Activated CD4-positive, alpha-beta memory T cell treated with anti-CD3 and anti-CD28 coated beads for 36 hours (primary cell): Measurements from ENCODE around the gene CFAP221. TPM values are rescaled to one million over a fixed set of nuclear protein-coding genes. Genes with fewer than 3 reads are reported as not detected.

Source experiments
- CTCF ChIA-PET: fragments of 350-600 bp; sonication (Branson Sonifier 250); formaldehyde crosslinking; loops from one replicate; lab custom pipeline; 2021; ENCODE audit warnings: antibody characterized with exemption, inconsistent platforms; lab: Charles Lee
- POLR2A ChIA-PET: fragments of 350-600 bp; sonication (Branson Sonifier 250); formaldehyde crosslinking; loops from one replicate; lab custom pipeline; 2021; ENCODE audit warnings: antibody characterized with exemption; lab: Charles Lee
- DNase-seq: peaks from one replicate; pipeline ENCODE4 v3.0.0-alpha.2; 2020
- H3K27ac Mint-ChIP-seq: one replicate; pipeline ENCODE4 v1.8.0; 2021; ENCODE audit warnings: mixed read lengths
- H3K27me3 Mint-ChIP-seq: one replicate; pipeline ENCODE4 v1.8.0; 2021; ENCODE audit warnings: mixed read lengths
- H3K36me3 Mint-ChIP-seq: one replicate; pipeline ENCODE4 v1.8.0; 2021; ENCODE audit warnings: mixed read lengths
- H3K4me1 Mint-ChIP-seq: one replicate; pipeline ENCODE4 v1.8.0; 2021; ENCODE audit warnings: low read depth, mixed read lengths
- H3K4me3 Mint-ChIP-seq: one replicate; pipeline ENCODE4 v1.8.0; 2021; ENCODE audit warnings: mild to moderate bottlenecking, mixed read lengths
- H3K9me3 Mint-ChIP-seq: one replicate; pipeline ENCODE4 v1.8.0; 2021; ENCODE audit warnings: mixed read lengths
- intact Hi-C: fragments of 100-400 bp; cut with micrococcal nuclease; formaldehyde crosslinking; loops from one replicate; pipeline ENCODE4 v1.15.1; 2023
- total RNA-seq, 2 experiments: library from RNA; stranded (reverse); gene quantifications; one replicate each; pipeline ENCODE4 v1.2.3, GENCODE V29; 2021

The CFAP221 gene
- total RNA-seq, 2 experiments from 2014 or later, result not detected

- DNase-seq, result no peak
These were observed 146.9 kb downstream of the CFAP221 start for GRCh38 chr2:119691189-119691588.

GRCh38 chr2:119691651-119692245 is 147.5 kb downstream of the CFAP221 start:
- ChIA-PET CTCF (interaction anchor here (1.5 to 2.4 kb wide), 2 partner anchors 12 to 485 kb away, joined by 4 to 7 read pairs; no protein-coding TSS in a partner anchor), POLR2A (no interaction called here)
- no peak overlapping the region for H3K4me3 Mint-ChIP-seq
- H3K36me3 Mint-ChIP-seq, result peaks cover 2% of the 10 kb centered on the region
- DNase-seq, result no peak
- H3K9me3 Mint-ChIP-seq, result no peaks in the 10 kb centered on the region
- intact Hi-C loops, result no loop called here
- no peaks in the 10 kb centered on the region for H3K27me3 Mint-ChIP-seq
- H3K27ac Mint-ChIP-seq, result no peak overlapping the region
- peaks cover 16% of the 10 kb centered on the region for H3K4me1 Mint-ChIP-seq

More at GRCh38 chr2:119691189-119691588, 146.9 kb downstream of the CFAP221 start:
- CTCF ChIA-PET, result interaction anchor here (1.5 to 2.4 kb wide), 2 partner anchors 12 to 485 kb away, joined by 4 to 7 read pairs; no protein-coding TSS in a partner anchor
- POLR2A ChIA-PET, result no interaction called here
- Mint-ChIP-seq H3K36me3 (peaks cover 2% of the 10 kb centered on the region), H3K4me1 (peaks cover 14% of the 10 kb centered on the region), H3K27ac (no peak overlapping the region), H3K9me3 (no peaks in the 10 kb centered on the region), H3K4me3 (no peak overlapping the region), H3K27me3 (no peaks in the 10 kb centered on the region)
- intact Hi-C loops, result no loop called here

GRCh38 chr2:119692310-119692709 is 148.1 kb downstream of the CFAP221 start:
- intact Hi-C loops, result no loop called here
- Mint-ChIP-seq H3K4me1 (peaks cover 22% of the 10 kb centered on the region), H3K9me3 (no peaks in the 10 kb centered on the region), H3K27ac (no peak overlapping the region), H3K36me3 (peaks cover under 1% of the 10 kb centered on the region), H3K27me3 (no peaks in the 10 kb centered on the region), H3K4me3 (no peak overlapping the region)
- CTCF ChIA-PET, result interaction anchor here (1.5 to 2.4 kb wide), 2 partner anchors 11 to 484 kb away, joined by 4 to 7 read pairs; no protein-coding TSS in a partner anchor
- no peak for DNase-seq
- POLR2A ChIA-PET, result no interaction called here

GRCh38 chr2:119692954-119693353 is 148.7 kb downstream of the CFAP221 start:
- Mint-ChIP-seq H3K4me1 (peaks cover 27% of the 10 kb centered on the region), H3K27me3 (no peaks in the 10 kb centered on the region), H3K4me3 (no peak overlapping the region), H3K9me3 (no peaks in the 10 kb centered on the region), H3K27ac (no peak overlapping the region), H3K36me3 (no peaks in the 10 kb centered on the region)
- CTCF ChIA-PET, result interaction anchor here (2.4 kb wide), 1 partner anchor 10 kb away, joined by 7 read pairs; no protein-coding TSS in a partner anchor
- intact Hi-C loops, result no loop called here
- POLR2A ChIA-PET, result no interaction called here
- DNase-seq, result no peak

- Mint-ChIP-seq H3K9me3 (no peaks in the 10 kb centered on the region), H3K4me1 (peaks cover 29% of the 10 kb centered on the region), H3K36me3 (no peaks in the 10 kb centered on the region), H3K4me3 (no peak overlapping the region), H3K27me3 (no peaks in the 10 kb centered on the region), H3K27ac (no peak overlapping the region)
- intact Hi-C loops, result no loop called here
- POLR2A ChIA-PET, result no interaction called here
- CTCF ChIA-PET, result no interaction called here
- no peak for DNase-seq
These were observed 149.3 kb downstream of the CFAP221 start for GRCh38 chr2:119693567-119693966.

GRCh38 chr2:119693967-119694366 is 149.7 kb downstream of the CFAP221 start:
- intact Hi-C loops, result no loop called here
- CTCF ChIA-PET, result no interaction called here
- POLR2A ChIA-PET, result no interaction called here

GRCh38 chr2:119694470-119694844 is 150.2 kb downstream of the CFAP221 start:
- no peaks in the 10 kb centered on the region for H3K27me3 Mint-ChIP-seq
- ChIA-PET POLR2A (no interaction called here), CTCF (interaction anchor here (0.9 to 1.2 kb wide), 2 partner anchors 33 to 132 kb away, joined by 3 read pairs; no protein-coding TSS in a partner anchor)
- H3K27ac Mint-ChIP-seq, result no peak overlapping the region
- intact Hi-C loops, result no loop called here
- no peaks in the 10 kb centered on the region for H3K9me3 Mint-ChIP-seq
- no peaks in the 10 kb centered on the region for H3K36me3 Mint-ChIP-seq
- peaks cover 29% of the 10 kb centered on the region for H3K4me1 Mint-ChIP-seq
- no peak overlapping the region for H3K4me3 Mint-ChIP-seq
- no peak for DNase-seq

More at GRCh38 chr2:119693967-119694366, 149.7 kb downstream of the CFAP221 start:
- no peaks in the 10 kb centered on the region for H3K9me3 Mint-ChIP-seq
- no peaks in the 10 kb centered on the region for H3K36me3 Mint-ChIP-seq
- H3K27me3 Mint-ChIP-seq, result no peaks in the 10 kb centered on the region
- H3K27ac Mint-ChIP-seq, result no peak overlapping the region
- H3K4me1 Mint-ChIP-seq, result peaks cover 29% of the 10 kb centered on the region
- DNase-seq, result no peak
- H3K4me3 Mint-ChIP-seq, result no peak overlapping the region

GRCh38 chr2:119694845-119695521 is 150.7 kb downstream of the CFAP221 start:
- POLR2A ChIA-PET, result no interaction called here
- Mint-ChIP-seq H3K9me3 (no peaks in the 10 kb centered on the region), H3K4me3 (no peak overlapping the region), H3K4me1 (peaks cover 29% of the 10 kb centered on the region), H3K36me3 (no peaks in the 10 kb centered on the region), H3K27me3 (no peaks in the 10 kb centered on the region), H3K27ac (no peak overlapping the region)
- CTCF ChIA-PET, result interaction anchor here (0.9 to 1.2 kb wide), 2 partner anchors 34 to 131 kb away, joined by 3 read pairs; no protein-coding TSS in a partner anchor
- intact Hi-C loops, result no loop called here
- DNase-seq, result no peak

- H3K4me3 Mint-ChIP-seq, result no peak overlapping the region
- H3K9me3 Mint-ChIP-seq, result no peaks in the 10 kb centered on the region
- no peaks in the 10 kb centered on the region for H3K27me3 Mint-ChIP-seq
- intact Hi-C loops, result no loop called here
- H3K27ac Mint-ChIP-seq, result no peak overlapping the region
- ChIA-PET CTCF (no interaction called here), POLR2A (no interaction called here)
- no peaks in the 10 kb centered on the region for H3K36me3 Mint-ChIP-seq
- peaks cover 29% of the 10 kb centered on the region for H3K4me1 Mint-ChIP-seq
- no peak for DNase-seq
These were observed 151.8 kb downstream of the CFAP221 start for GRCh38 chr2:119696005-119696404.

- DNase-seq, result no peak
- peaks cover 29% of the 10 kb centered on the region for H3K4me1 Mint-ChIP-seq
- H3K27ac Mint-ChIP-seq, result no peak overlapping the region
- no peaks in the 10 kb centered on the region for H3K9me3 Mint-ChIP-seq
- ChIA-PET POLR2A (no interaction called here), CTCF (no interaction called here)
- intact Hi-C loops, result no loop called here
- H3K4me3 Mint-ChIP-seq, result no peak overlapping the region
- H3K27me3 Mint-ChIP-seq, result no peaks in the 10 kb centered on the region
- no peaks in the 10 kb centered on the region for H3K36me3 Mint-ChIP-seq
These were observed 152.3 kb downstream of the CFAP221 start for GRCh38 chr2:119696494-119697030.

GRCh38 chr2:119697290-119698020 is 153.2 kb downstream of the CFAP221 start:
- DNase-seq, result peak; percentile 31
- intact Hi-C loops, result no loop called here
- H3K4me3 Mint-ChIP-seq, result no peak overlapping the region
- H3K36me3 Mint-ChIP-seq, result no peaks in the 10 kb centered on the region
- H3K27me3 Mint-ChIP-seq, result no peaks in the 10 kb centered on the region
- POLR2A ChIA-PET, result no interaction called here
- no peaks in the 10 kb centered on the region for H3K9me3 Mint-ChIP-seq
- H3K27ac Mint-ChIP-seq, result no peak overlapping the region
- CTCF ChIA-PET, result interaction anchor here (1.7 kb wide), 1 partner anchor 478 kb away, joined by 4 read pairs; no protein-coding TSS in a partner anchor
- H3K4me1 Mint-ChIP-seq, result peaks cover 29% of the 10 kb centered on the region

- POLR2A ChIA-PET, result no interaction called here
- Mint-ChIP-seq H3K9me3 (no peaks in the 10 kb centered on the region), H3K36me3 (no peaks in the 10 kb centered on the region), H3K27ac (no peak overlapping the region), H3K4me3 (no peak overlapping the region), H3K27me3 (no peaks in the 10 kb centered on the region), H3K4me1 (peaks cover 29% of the 10 kb centered on the region)
- no peak for DNase-seq
- CTCF ChIA-PET, result interaction anchor here (1.7 kb wide), 1 partner anchor 477 kb away, joined by 4 read pairs; no protein-coding TSS in a partner anchor
- intact Hi-C loops, result no loop called here
These were observed 154.0 kb downstream of the CFAP221 start for GRCh38 chr2:119698246-119698645.
